ENCODE measurements around the gene AGAP9. TPM values are rescaled to one million over a fixed set of nuclear protein-coding genes. Genes with fewer than 3 reads are reported as not detected.
"Not testable (repeated sequence)": the region's sequence is repeated elsewhere in the genome, so short reads cannot be mapped to it uniquely, and the experiment has no call there.

AGAP9 gene
- total RNA-seq, 1 experiment from 2014 or later: 8.6 TPM

GRCh38 chr10:47461261-47461687 lies 62.2 kb downstream of the AGAP9 start:
- not testable (repeated sequence) for H4K8ac ChIP-seq (replicated peaks; ENCODE audit: insufficient read length, low read depth, low read length); H3K9me3 Mint-ChIP-seq; H3K4ac ChIP-seq (ENCODE audit: low read depth, low read length); H2AK5ac ChIP-seq (ENCODE audit: insufficient read length, low read length); H3K14ac ChIP-seq (ENCODE audit: insufficient read depth, low read length); H3K23me2 ChIP-seq (ENCODE audit: insufficient read length, low read depth, low read length, poor library complexity, severe bottlenecking); H3T11ph ChIP-seq (ENCODE audit: low read length); H3K27me3 ChIP-seq (ENCODE audit: insufficient read depth, low read length); H2AFZ ChIP-seq (ENCODE audit: low read length); H3K4me1 Mint-ChIP-seq; H3K4me2 ChIP-seq (ENCODE audit: insufficient read depth, insufficient read length, low read length); H2BK15ac ChIP-seq (ENCODE audit: low read depth, low read length); H2BK20ac ChIP-seq (ENCODE audit: low read depth, low read length, poor library complexity, severe bottlenecking); H3K36me3 Mint-ChIP-seq (ENCODE audit: insufficient read depth in 1 of 3, low read depth in 3 of 3); H3K4me1 ChIP-seq (ENCODE audit: insufficient read depth, low read length); H3K9ac ChIP-seq (ENCODE audit: extremely low read depth, insufficient read length, low read length); H3K79me2 ChIP-seq (ENCODE audit: insufficient read depth, low read length); H2BK120ac ChIP-seq (ENCODE audit: low read depth, low read length, poor library complexity, severe bottlenecking); H3K18ac ChIP-seq (ENCODE audit: insufficient read length, low read depth, low read length); H3K27ac ChIP-seq (ENCODE audit: insufficient read length, low read depth, low read length); H4K91ac ChIP-seq (ENCODE audit: insufficient read length, low read depth, low read length); H2BK12ac ChIP-seq (ENCODE audit: insufficient read length, low read depth, low read length); H3K23ac ChIP-seq (ENCODE audit: insufficient read length, low read depth, low read length); H3K27ac Mint-ChIP-seq; H3K79me1 ChIP-seq (ENCODE audit: insufficient read depth, low read depth, low read length, poor library complexity, severe bottlenecking); H2BK5ac ChIP-seq (ENCODE audit: insufficient read length, low read length); H3K27me3 Mint-ChIP-seq (ENCODE audit: low read depth); H3K56ac ChIP-seq (ENCODE audit: insufficient read length, low read depth, low read length); H4K5ac ChIP-seq (ENCODE audit: insufficient read length, low read depth, low read length); H3K9me3 ChIP-seq (ENCODE audit: control insufficient read depth, low read depth, low read length); H4K20me1 ChIP-seq (ENCODE audit: control insufficient read depth, insufficient read depth, insufficient read length)
- peak; percentile 44 for DNase-seq
- TF ChIP-seq CTCF (conservative IDR thresholded peaks at IDR 0.05): peak; percentile 58
- WGBS (ENCODE audit: extremely low coverage, insufficient read length, low lambda C conversion rate): no CpG with 5 or more reads among the region's 37 CpGs
- H3K4me3 Mint-ChIP-seq: peak overlapping the region; percentile 44 to 62; a peak in 4 of 5 replicates

All from H9 (cell line).